Thoracic aorta (tissue), 2 donors: Measurements from ENCODE around the gene TSKU. TPM values are rescaled to one million over a fixed set of nuclear protein-coding genes. Genes with fewer than 3 reads are reported as not detected.

Experiments
- ATAC-seq: fragments of 150-250 bp; one replicate; pipeline ENCODE4 v1.8.0; 2017; ENCODE audit warnings: low read depth; ENCODE audit not compliant: insufficient number of reproducible peaks, low FRiP score
- DNase-seq: peaks from one replicate; pipeline ENCODE4 v3.0.0-alpha.2; 2020; ENCODE audit warnings: low spot score
- H3K27ac ChIP-seq, 2 donors: fragments of 200-600 bp; sonication (generic); 1 replicate in 1 of 2; 2 replicates in 1 of 2; pipeline ENCODE4 v1.5.1; 2016; ENCODE audit warnings: mild to moderate bottlenecking in 2 of 2, moderate library complexity in 2 of 2
- H3K27me3 ChIP-seq: fragments of 200-600 bp; sonication (generic); replicated peaks from 2 replicates; pipeline ENCODE4 v1.6.0; 2016; ENCODE audit warnings: mild to moderate bottlenecking; ENCODE audit not compliant: insufficient read depth
- H3K36me3 ChIP-seq: fragments of 200-600 bp; sonication (generic); one replicate; pipeline ENCODE4 v1.5.1; 2016
- H3K4me1 ChIP-seq, 2 donors: fragments of 200-600 bp; sonication (generic); 1 replicate in 1 of 2; 2 replicates in 1 of 2; pipeline versions ENCODE4 v1.5.1 to v1.6.0; 2016; ENCODE audit warnings: low read depth in 2 of 2, mild to moderate bottlenecking in 1 of 2; ENCODE audit not compliant: control insufficient read depth in 1 of 2
- H3K4me3 ChIP-seq: fragments of 200-600 bp; sonication (generic); 2 replicates; pipeline ENCODE4 v1.5.1; 2016; ENCODE audit warnings: mild to moderate bottlenecking
- H3K9me3 ChIP-seq: fragments of 200-600 bp; sonication (generic); 2 replicates; pipeline ENCODE4 v1.5.1; 2016
- CTCF ChIP-seq: fragments of 200-600 bp; sonication (generic); IDR thresholded peaks from one replicate; pipeline ENCODE4 v1.5.1; 2019; ENCODE audit warnings: antibody characterized with exemption
- total RNA-seq, 2 donors: library from RNA; depleted of rRNA; stranded (reverse); fragments of >200 nt; gene quantifications; one replicate each; pipeline versions ENCODE4 v1.1.0 to v1.2.3, GENCODE V29; 2016

TSKU gene
- total RNA-seq, 2 donors from 2014 or later = 42.2 to 100 TPM

GRCh38 chr11:76803023-76803422 lies 19.9 kb downstream of the TSKU start:
- no peaks in the 10 kb centered on the region for H3K9me3 ChIP-seq
- no peak for DNase-seq
- H3K27ac ChIP-seq = no peak overlapping the region
- no peak for ATAC-seq
- no peak overlapping the region for H3K4me3 ChIP-seq
- TF ChIP-seq CTCF = no peak
- H3K27me3 ChIP-seq = no peaks in the 10 kb centered on the region
- no peaks in the 10 kb centered on the region for H3K36me3 ChIP-seq
- peaks cover 24 to 40% of the 10 kb centered on the region in 2 donors for H3K4me1 ChIP-seq

- H3K4me1 ChIP-seq = peaks cover 24 to 32% of the 10 kb centered on the region in 2 donors
- no peak overlapping the region for H3K4me3 ChIP-seq
- no peak for DNase-seq
- H3K27me3 ChIP-seq = no peaks in the 10 kb centered on the region
- ATAC-seq = no peak
- no peak for TF ChIP-seq CTCF
- no peaks in the 10 kb centered on the region for H3K9me3 ChIP-seq
- H3K27ac ChIP-seq = no peak overlapping the region
- H3K36me3 ChIP-seq = no peaks in the 10 kb centered on the region
Observed at GRCh38 chr11:76803811-76804600, 20.9 kb downstream of the TSKU start.

GRCh38 chr11:76805206-76805913 lies 22.2 kb downstream of the TSKU start:
- H3K4me1 ChIP-seq = peaks cover 20 to 23% of the 10 kb centered on the region in 2 donors
- no peak overlapping the region for H3K4me3 ChIP-seq
- no peaks in the 10 kb centered on the region for H3K36me3 ChIP-seq
- no peak for TF ChIP-seq CTCF
- DNase-seq (no peak), ATAC-seq (no peak)
- no peaks in the 10 kb centered on the region for H3K27me3 ChIP-seq
- no peaks in the 10 kb centered on the region for H3K9me3 ChIP-seq
- H3K27ac ChIP-seq = no peak overlapping the region

GRCh38 chr11:76806131-76806530 lies 23.0 kb downstream of the TSKU start:
- no peak overlapping the region for H3K27ac ChIP-seq
- H3K4me1 ChIP-seq = peaks cover 20 to 23% of the 10 kb centered on the region in 2 donors
- no peaks in the 10 kb centered on the region for H3K9me3 ChIP-seq
- no peak for TF ChIP-seq CTCF
- no peaks in the 10 kb centered on the region for H3K36me3 ChIP-seq
- DNase-seq = no peak
- no peak for ATAC-seq
- no peak overlapping the region for H3K4me3 ChIP-seq
- H3K27me3 ChIP-seq = no peaks in the 10 kb centered on the region

GRCh38 chr11:76806608-76807205 lies 23.6 kb downstream of the TSKU start:
- Histone ChIP-seq H3K9me3 (no peaks in the 10 kb centered on the region), H3K27me3 (no peaks in the 10 kb centered on the region), H3K4me1 (peaks cover 20 to 23% of the 10 kb centered on the region in 2 donors), H3K36me3 (no peaks in the 10 kb centered on the region), H3K4me3 (no peak overlapping the region), H3K27ac (peak overlapping the region in 1 of 2 donors; percentile 6)
- no peak for TF ChIP-seq CTCF
- ATAC-seq = no peak
- no peak for DNase-seq
